ENCODE data around the gene RYR3.

RYR3 gene

DNA sequence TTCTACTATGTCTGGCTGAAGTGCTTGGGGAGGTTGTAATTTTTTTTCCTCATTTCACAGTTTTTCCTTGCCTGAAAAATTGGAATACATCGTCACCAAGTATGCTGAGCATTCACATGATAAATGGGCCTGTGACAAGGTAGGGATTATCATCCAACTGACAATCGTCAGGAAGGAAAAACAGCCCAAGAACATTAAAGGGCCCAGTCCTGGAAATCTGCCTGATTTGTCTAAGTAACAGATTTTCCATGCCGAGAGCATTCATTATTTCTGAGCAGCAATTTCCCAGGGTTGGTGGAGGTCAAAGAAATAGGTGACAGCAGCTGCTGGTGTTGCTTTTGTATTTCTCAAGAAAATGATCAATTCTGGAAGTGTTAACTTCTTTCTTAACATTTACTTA is 431.5 kb downstream of the RYR3 start:
- Histone ChIP-seq H3K36me3 (ENCODE audit: insufficient read depth, low read length) (no peaks in the 10 kb centered on the region), H3K4me3 (ENCODE audit: low read length, poor library complexity, severe bottlenecking) (no peak overlapping the region), H3K4me2 (ENCODE audit: low read depth, low read length, poor library complexity, severe bottlenecking) (no peak overlapping the region), H2AFZ (ENCODE audit: low read length) (no peak overlapping the region), H3K79me2 (ENCODE audit: insufficient read depth, low read length) (no peaks in the 10 kb centered on the region), H3F3A (ENCODE audit: low read depth) (no peaks in the 10 kb centered on the region), H3K9ac (ENCODE audit: low read depth, low read length, poor library complexity, severe bottlenecking) (no peak overlapping the region), H3K4me1 (ENCODE audit: insufficient read depth, low read length, poor library complexity, severe bottlenecking) (no peaks in the 10 kb centered on the region), H3K9me3 (ENCODE audit: insufficient read depth, low read depth, low read length) (no peaks in the 10 kb centered on the region), H3K27me3 (ENCODE audit: insufficient read depth, low read length, poor library complexity, severe bottlenecking) (no peaks in the 10 kb centered on the region), H3K9me2 (replicated peaks; ENCODE audit: low read depth, low read length) (no peaks in the 10 kb centered on the region), H4K20me1 (ENCODE audit: insufficient read depth, low read length, poor library complexity, severe bottlenecking) (no peaks in the 10 kb centered on the region)
- TF ChIP-seq, protein P1, sequence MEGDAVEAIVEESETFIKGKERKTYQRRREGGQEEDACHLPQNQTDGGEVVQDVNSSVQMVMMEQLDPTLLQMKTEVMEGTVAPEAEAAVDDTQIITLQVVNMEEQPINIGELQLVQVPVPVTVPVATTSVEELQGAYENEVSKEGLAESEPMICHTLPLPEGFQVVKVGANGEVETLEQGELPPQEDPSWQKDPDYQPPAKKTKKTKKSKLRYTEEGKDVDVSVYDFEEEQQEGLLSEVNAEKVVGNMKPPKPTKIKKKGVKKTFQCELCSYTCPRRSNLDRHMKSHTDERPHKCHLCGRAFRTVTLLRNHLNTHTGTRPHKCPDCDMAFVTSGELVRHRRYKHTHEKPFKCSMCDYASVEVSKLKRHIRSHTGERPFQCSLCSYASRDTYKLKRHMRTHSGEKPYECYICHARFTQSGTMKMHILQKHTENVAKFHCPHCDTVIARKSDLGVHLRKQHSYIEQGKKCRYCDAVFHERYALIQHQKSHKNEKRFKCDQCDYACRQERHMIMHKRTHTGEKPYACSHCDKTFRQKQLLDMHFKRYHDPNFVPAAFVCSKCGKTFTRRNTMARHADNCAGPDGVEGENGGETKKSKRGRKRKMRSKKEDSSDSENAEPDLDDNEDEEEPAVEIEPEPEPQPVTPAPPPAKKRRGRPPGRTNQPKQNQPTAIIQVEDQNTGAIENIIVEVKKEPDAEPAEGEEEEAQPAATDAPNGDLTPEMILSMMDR (conservative IDR thresholded peaks at IDR 0.05; ENCODE audit: low read length) = no peak
- no peak for TF ChIP-seq EZH2phosphoT487 (IDR thresholded peaks at IDR 0.05; ENCODE audit: borderline replicate concordance)

DNA sequence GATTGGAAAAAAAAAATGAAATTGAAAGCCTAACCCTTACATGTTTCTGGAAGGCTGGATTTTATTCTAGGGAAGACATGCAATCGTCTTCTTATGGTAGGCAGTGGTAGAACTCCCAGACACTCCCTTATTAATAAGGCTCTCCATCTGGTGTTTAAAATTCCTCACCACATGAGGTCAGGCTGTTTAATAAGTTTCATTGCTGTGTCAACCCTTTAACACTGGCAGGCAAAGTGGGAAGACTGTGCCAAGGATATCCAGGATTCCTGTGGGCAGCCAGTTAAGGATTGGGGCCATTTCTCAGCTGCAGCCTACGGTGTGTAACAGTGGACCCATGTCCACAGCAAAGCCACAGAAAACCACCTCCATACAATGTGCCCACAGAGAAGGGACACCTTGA is 432.0 kb downstream of the RYR3 start:
- no peak for TF ChIP-seq EZH2phosphoT487 (IDR thresholded peaks at IDR 0.05; ENCODE audit: borderline replicate concordance)
- TF ChIP-seq, protein P1 (conservative IDR thresholded peaks at IDR 0.05; ENCODE audit: low read length) = no peak

DNA sequence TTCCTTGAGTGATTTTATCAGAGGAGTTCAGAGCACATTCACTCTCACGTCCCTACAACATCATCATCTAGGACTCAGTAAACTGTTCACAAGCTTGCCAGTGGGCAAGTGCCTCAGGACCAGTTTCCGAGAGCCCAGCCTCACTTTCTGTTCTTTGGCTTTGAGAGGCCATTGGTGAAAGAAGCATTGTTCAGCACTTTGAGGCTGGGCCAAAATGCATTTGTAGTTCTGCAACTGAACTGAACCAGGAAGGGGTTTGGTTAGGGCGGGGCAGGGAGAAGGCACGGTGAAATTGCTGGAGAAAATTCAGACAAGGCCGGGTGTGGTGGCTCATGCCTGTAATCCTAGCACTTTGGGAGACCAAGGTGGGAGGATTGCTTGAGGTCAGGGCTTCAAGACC is 435.4 kb downstream of the RYR3 start:
- TF ChIP-seq, protein P1 (conservative IDR thresholded peaks at IDR 0.05; ENCODE audit: low read length) = no peak
- TF ChIP-seq EZH2phosphoT487 (IDR thresholded peaks at IDR 0.05; ENCODE audit: borderline replicate concordance) = no peak
- no peaks in the 10 kb centered on the region for H3K9me3 ChIP-seq (ENCODE audit: insufficient read depth, low read depth, low read length)
- no peaks in the 10 kb centered on the region for H3F3A ChIP-seq (ENCODE audit: low read depth)
- H3K4me2 ChIP-seq (ENCODE audit: low read depth, low read length, poor library complexity, severe bottlenecking) = no peak overlapping the region
- H3K4me3 ChIP-seq (ENCODE audit: low read length, poor library complexity, severe bottlenecking) = no peak overlapping the region
- no peaks in the 10 kb centered on the region for H4K20me1 ChIP-seq (ENCODE audit: insufficient read depth, low read length, poor library complexity, severe bottlenecking)
- H3K9ac ChIP-seq (ENCODE audit: low read depth, low read length, poor library complexity, severe bottlenecking) = no peak overlapping the region
- H3K27me3 ChIP-seq (ENCODE audit: insufficient read depth, low read length, poor library complexity, severe bottlenecking) = no peaks in the 10 kb centered on the region
- no peaks in the 10 kb centered on the region for H3K36me3 ChIP-seq (ENCODE audit: insufficient read depth, low read length)
- no peaks in the 10 kb centered on the region for H3K4me1 ChIP-seq (ENCODE audit: insufficient read depth, low read length, poor library complexity, severe bottlenecking)
- peak overlapping the region; percentile 51; the same call in 1 of the 2 replicates for H2AFZ ChIP-seq (ENCODE audit: low read length)
- no peaks in the 10 kb centered on the region for H3K79me2 ChIP-seq (ENCODE audit: insufficient read depth, low read length)
- H3K9me2 ChIP-seq (replicated peaks; ENCODE audit: low read depth, low read length) = no peaks in the 10 kb centered on the region

More for the DNA sequence above, 432.0 kb downstream of the RYR3 start:
- H3K4me3 ChIP-seq (ENCODE audit: low read length, poor library complexity, severe bottlenecking) = no peak overlapping the region
- H3K9me2 ChIP-seq (replicated peaks; ENCODE audit: low read depth, low read length) = no peaks in the 10 kb centered on the region
- no peak overlapping the region for H3K9ac ChIP-seq (ENCODE audit: low read depth, low read length, poor library complexity, severe bottlenecking)
- no peaks in the 10 kb centered on the region for H3F3A ChIP-seq (ENCODE audit: low read depth)
- no peaks in the 10 kb centered on the region for H3K27me3 ChIP-seq (ENCODE audit: insufficient read depth, low read length, poor library complexity, severe bottlenecking)
- H2AFZ ChIP-seq (ENCODE audit: low read length) = no peak overlapping the region
- no peaks in the 10 kb centered on the region for H3K9me3 ChIP-seq (ENCODE audit: insufficient read depth, low read depth, low read length)
- H3K36me3 ChIP-seq (ENCODE audit: insufficient read depth, low read length) = no peaks in the 10 kb centered on the region
- no peak overlapping the region for H3K4me2 ChIP-seq (ENCODE audit: low read depth, low read length, poor library complexity, severe bottlenecking)
- no peaks in the 10 kb centered on the region for H3K79me2 ChIP-seq (ENCODE audit: insufficient read depth, low read length)
- no peaks in the 10 kb centered on the region for H4K20me1 ChIP-seq (ENCODE audit: insufficient read depth, low read length, poor library complexity, severe bottlenecking)
- no peaks in the 10 kb centered on the region for H3K4me1 ChIP-seq (ENCODE audit: insufficient read depth, low read length, poor library complexity, severe bottlenecking)
